AG04450 (cell line): ENCODE data around the gene TTPAL. TPM values are rescaled to one million over a fixed set of nuclear protein-coding genes. Genes with fewer than 3 reads are reported as not detected.

Source experiments
- CTCF ChIA-PET: fragments of 300-600, 350-600 bp; formaldehyde crosslinking; extraction: SDS; loops from one replicate; lab custom pipeline; 2022; ENCODE audit warnings: antibody characterized with exemption, inconsistent platforms; lab: Charles Lee
- POLR2A ChIA-PET: fragments of 350-600 bp; formaldehyde crosslinking; extraction: SDS; loops from one replicate; lab custom pipeline; 2021; ENCODE audit warnings: antibody characterized with exemption, inconsistent platforms; lab: Yijun Ruan, JAX
- DNase-seq: peaks from one replicate; pipeline ENCODE4 v3.0.0-alpha.2; 2011; ENCODE audit warnings: low read depth, low spot score
- H3K27ac ChIP-seq: one replicate; pipeline ENCODE4 v1.5.1; 2012; ENCODE audit warnings: low read depth, low read length, control low read depth
- H3K27me3 ChIP-seq: one replicate; pipeline ENCODE4 v1.6.0; 2012; ENCODE audit warnings: low read length; ENCODE audit not compliant: control insufficient read depth, insufficient read depth
- H3K4me3 ChIP-seq: 2 replicates; pipeline ENCODE4 v1.5.1; 2011; ENCODE audit warnings: mild to moderate bottlenecking, low read depth, low read length, control low read depth
- H3K9me3 ChIP-seq: 2 replicates; pipeline ENCODE4 v1.5.1; 2012; ENCODE audit warnings: low read length; ENCODE audit not compliant: control insufficient read depth, insufficient read depth
- CTCF ChIP-seq: IDR thresholded peaks from 2 replicates; pipeline ENCODE4 v1.5.1; 2011; ENCODE audit warnings: low read depth, low read length, control low read depth, inconsistent platforms
- polyA plus RNA-seq: library from polyadenylated mRNA; depleted of rRNA; stranded (reverse); fragments of >200 nt; gene quantifications from 2 replicates; pipeline ENCODE4 v1.2.3, GENCODE V29; 2011

The TTPAL gene
- polyA plus RNA-seq, 1 experiment = 11.2 TPM

GRCh38 chr20:44431118-44431501 lies 44.6 kb upstream of the TTPAL start:
- POLR2A ChIA-PET = no interaction called here
- no peak for TF ChIP-seq CTCF
- peaks cover 9% of the 10 kb centered on the region for H3K27me3 ChIP-seq
- H3K27ac ChIP-seq = no peak overlapping the region
- no peak overlapping the region for H3K4me3 ChIP-seq
- CTCF ChIA-PET = interaction anchor here (0.6 kb wide), 1 partner anchor 49 kb away, joined by 3 read pairs; no protein-coding TSS in a partner anchor
- H3K9me3 ChIP-seq = no peaks in the 10 kb centered on the region
- no peak for DNase-seq

GRCh38 chr20:44431502-44432234 lies 44.0 kb upstream of the TTPAL start:
- peak; percentile 7; the same call in 1 of the 2 replicates for TF ChIP-seq CTCF
- no peak for DNase-seq
- Histone ChIP-seq H3K9me3 (no peaks in the 10 kb centered on the region), H3K27me3 (peaks cover 9% of the 10 kb centered on the region), H3K27ac (no peak overlapping the region), H3K4me3 (no peak overlapping the region)
- POLR2A ChIA-PET = interaction anchor here (0.7 kb wide), 1 partner anchor 158 kb away, joined by 9 read pairs; no protein-coding TSS in a partner anchor
- CTCF ChIA-PET = no interaction called here

- Histone ChIP-seq H3K27ac (no peak overlapping the region), H3K27me3 (peaks cover 9% of the 10 kb centered on the region), H3K4me3 (no peak overlapping the region), H3K9me3 (no peaks in the 10 kb centered on the region)
- TF ChIP-seq CTCF = no peak
- ChIA-PET POLR2A (no interaction called here), CTCF (no interaction called here)
- DNase-seq = no peak
Measured at GRCh38 chr20:44432618-44433577, 42.8 kb upstream of the TTPAL start.

GRCh38 chr20:44433751-44434538 lies 41.7 kb upstream of the TTPAL start:
- no peak for TF ChIP-seq CTCF
- ChIA-PET POLR2A (no interaction called here), CTCF (no interaction called here)
- DNase-seq = no peak
- no peak overlapping the region for H3K4me3 ChIP-seq
- H3K27ac ChIP-seq = no peak overlapping the region
- H3K9me3 ChIP-seq = no peaks in the 10 kb centered on the region
- peaks cover 9% of the 10 kb centered on the region for H3K27me3 ChIP-seq
